KMS-11 (cell line): ENCODE results near the gene MX1.

Source experiments
- H2AFZ ChIP-seq: fragments of 200-600 bp; sonication (generic); 2 replicates; pipeline ENCODE4 v1.6.1; 2016; ENCODE audit warnings: antibody characterized with exemption, mixed run types, low read depth
- H3K27ac ChIP-seq: fragments of 200-600 bp; sonication (generic); 2 replicates; pipeline ENCODE4 v1.6.1; 2016; ENCODE audit warnings: mild to moderate bottlenecking, mixed run types
- H3K27me3 ChIP-seq: fragments of 200-600 bp; sonication (generic); 2 replicates; pipeline ENCODE4 v1.6.1; 2017; ENCODE audit warnings: mild to moderate bottlenecking, low read depth, mixed run types, moderate library complexity; ENCODE audit not compliant: insufficient read depth
- H3K36me3 ChIP-seq: fragments of 200-600 bp; sonication (generic); 2 replicates; pipeline ENCODE4 v1.6.1; 2017; ENCODE audit warnings: mild to moderate bottlenecking, mixed run types; ENCODE audit not compliant: insufficient read depth
- H3K4me1 ChIP-seq: fragments of 200-600 bp; sonication (generic); 2 replicates; pipeline ENCODE4 v1.6.1; 2016; ENCODE audit warnings: mild to moderate bottlenecking, low read depth, mixed run types; ENCODE audit not compliant: poor library complexity, severe bottlenecking
- H3K4me2 ChIP-seq: fragments of 200-600 bp; sonication (generic); 2 replicates; pipeline ENCODE4 v1.7.0; 2016; ENCODE audit warnings: mild to moderate bottlenecking, mixed run types
- H3K4me3 ChIP-seq: fragments of 200-600 bp; sonication (generic); IDR thresholded peaks from 2 replicates; pipeline ENCODE4 v1.6.1; 2017; ENCODE audit warnings: low read depth, low read length, mixed read lengths; ENCODE audit not compliant: insufficient read depth
- H3K79me2 ChIP-seq: fragments of 200-600 bp; sonication (generic); 2 replicates; pipeline ENCODE4 v1.6.1; 2016; ENCODE audit warnings: low read depth, mixed run types; ENCODE audit not compliant: insufficient read depth
- H3K9ac ChIP-seq: fragments of 200-600 bp; sonication (generic); 2 replicates; pipeline ENCODE4 v1.6.1; 2016; ENCODE audit warnings: mild to moderate bottlenecking, mixed run types
- H4K20me1 ChIP-seq: fragments of 200-600 bp; sonication (generic); 2 replicates; pipeline ENCODE4 v1.6.1; 2016; ENCODE audit warnings: mild to moderate bottlenecking, mixed run types; ENCODE audit not compliant: insufficient read depth
- CTCF ChIP-seq: fragments of 200-600 bp; sonication (generic); conservative IDR thresholded peaks from 2 replicates; pipeline ENCODE4 v1.6.1; 2017; ENCODE audit warnings: low read depth, mild to moderate bottlenecking, antibody characterized with exemption, low read length, moderate library complexity, mixed read lengths

MX1 gene

DNA sequence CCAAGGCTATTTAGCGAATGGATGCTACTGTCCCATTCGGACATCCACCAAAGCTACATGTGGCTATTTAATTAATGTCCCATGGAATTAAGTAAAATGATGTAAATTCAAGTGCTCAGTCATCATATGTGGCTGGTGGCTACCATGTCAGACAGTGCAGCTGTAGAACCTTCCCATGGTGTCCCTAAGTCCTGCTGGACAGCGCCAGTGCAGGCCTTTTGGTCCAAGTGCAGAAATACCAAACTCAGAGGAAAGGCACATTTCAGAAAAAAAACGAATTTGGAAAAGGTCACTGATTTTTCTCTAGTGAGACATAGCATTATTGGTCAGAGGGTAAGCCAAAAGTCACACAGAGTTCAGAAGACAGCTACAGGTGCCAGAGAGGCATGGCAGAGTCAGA lies 64.3 kb downstream of the MX1 start:
- TF ChIP-seq CTCF, result no peak
- Histone ChIP-seq H3K9ac (no peak overlapping the region), H4K20me1 (no peaks in the 10 kb centered on the region), H3K79me2 (no peaks in the 10 kb centered on the region), H3K4me3 (no peak overlapping the region), H3K36me3 (no peaks in the 10 kb centered on the region), H2AFZ (no peak overlapping the region), H3K27me3 (no peaks in the 10 kb centered on the region), H3K4me1 (no peaks in the 10 kb centered on the region), H3K27ac (no peak overlapping the region), H3K4me2 (no peak overlapping the region)

DNA sequence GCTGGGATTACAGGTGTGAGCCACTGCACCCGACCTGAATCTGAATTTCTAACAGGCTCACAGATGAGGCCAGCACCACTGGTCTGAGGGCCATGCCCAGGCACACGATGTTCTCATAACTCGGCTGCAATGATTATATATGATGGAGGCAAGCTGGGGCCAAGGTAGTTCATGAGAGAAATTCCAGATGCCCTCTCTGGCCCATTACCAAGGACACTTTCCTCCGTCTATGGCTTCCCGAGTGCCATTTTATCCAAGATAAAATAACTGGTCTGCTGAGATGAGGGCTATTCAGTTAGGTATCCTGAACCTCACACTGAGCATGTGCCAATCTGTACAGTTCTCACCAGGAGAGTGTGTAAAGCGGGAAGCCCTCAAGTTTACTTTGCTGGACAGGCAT lies 65.4 kb downstream of the MX1 start:
- H4K20me1 ChIP-seq, result no peaks in the 10 kb centered on the region

GRCh38 chr21:41494242-41494641 lies 68.2 kb downstream of the MX1 start:
- no peak overlapping the region for H3K4me2 ChIP-seq
- H3K4me1 ChIP-seq, result no peaks in the 10 kb centered on the region
- H3K79me2 ChIP-seq, result no peaks in the 10 kb centered on the region
- no peaks in the 10 kb centered on the region for H4K20me1 ChIP-seq
- H2AFZ ChIP-seq, result no peak overlapping the region
- no peaks in the 10 kb centered on the region for H3K27me3 ChIP-seq
- no peak for TF ChIP-seq CTCF
- no peak overlapping the region for H3K27ac ChIP-seq
- no peak overlapping the region for H3K4me3 ChIP-seq
- H3K36me3 ChIP-seq, result no peaks in the 10 kb centered on the region
- H3K9ac ChIP-seq, result no peak overlapping the region

More for the DNA sequence above, 65.4 kb downstream of the MX1 start:
- no peaks in the 10 kb centered on the region for H3K27me3 ChIP-seq
- H3K4me2 ChIP-seq, result no peak overlapping the region
- H2AFZ ChIP-seq, result no peak overlapping the region
- H3K4me3 ChIP-seq, result no peak overlapping the region
- H3K4me1 ChIP-seq, result no peaks in the 10 kb centered on the region
- H3K79me2 ChIP-seq, result no peaks in the 10 kb centered on the region
- H3K36me3 ChIP-seq, result no peaks in the 10 kb centered on the region
- H3K9ac ChIP-seq, result no peak overlapping the region
- TF ChIP-seq CTCF, result no peak
- no peak overlapping the region for H3K27ac ChIP-seq

DNA sequence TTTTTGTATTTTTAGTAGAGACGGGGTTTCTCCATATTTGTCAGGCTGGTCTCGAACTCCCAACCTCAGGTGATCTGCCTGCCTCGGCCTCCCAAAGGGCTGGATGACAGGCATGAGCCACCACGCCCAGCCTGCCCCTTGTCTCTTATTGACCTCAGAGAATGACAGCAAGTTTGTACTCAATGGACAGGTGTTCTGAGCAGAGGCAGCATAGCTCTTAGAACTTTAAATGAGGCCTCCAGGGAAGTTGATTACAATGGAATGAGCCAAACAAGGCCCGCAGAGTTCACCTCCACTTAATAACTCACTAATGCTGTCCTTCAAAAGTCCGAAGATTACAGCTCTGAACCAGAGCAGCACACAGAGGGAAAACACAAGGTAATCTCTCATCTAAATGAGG lies 71.0 kb downstream of the MX1 start:
- Histone ChIP-seq H3K36me3 (no peaks in the 10 kb centered on the region), H3K27ac (no peak overlapping the region), H2AFZ (no peak overlapping the region), H3K4me2 (no peak overlapping the region), H3K27me3 (no peaks in the 10 kb centered on the region), H3K4me1 (no peaks in the 10 kb centered on the region), H3K79me2 (no peaks in the 10 kb centered on the region), H3K4me3 (no peak overlapping the region), H4K20me1 (no peaks in the 10 kb centered on the region), H3K9ac (no peak overlapping the region)
- TF ChIP-seq CTCF, result no peak

DNA sequence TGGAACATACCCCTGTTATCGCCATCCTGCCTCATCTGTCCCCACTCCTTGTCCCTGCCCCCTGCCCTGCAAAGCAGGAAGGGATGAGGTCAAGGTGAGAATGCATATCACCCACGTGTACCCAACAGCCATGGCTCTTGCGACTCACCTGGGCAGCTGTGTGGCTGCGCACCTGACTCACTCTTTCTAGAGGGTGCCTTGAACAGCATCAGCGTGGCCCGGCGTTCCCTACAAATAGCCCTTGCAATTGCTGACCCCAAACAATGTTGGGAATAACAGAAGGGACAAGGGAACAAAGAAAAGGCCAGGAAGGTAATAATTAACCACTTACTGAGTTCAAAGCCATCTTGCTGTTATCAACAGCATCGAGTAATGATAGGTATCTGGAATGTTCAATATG lies 71.7 kb downstream of the MX1 start:
- Histone ChIP-seq H3K9ac (no peak overlapping the region), H3K27me3 (no peaks in the 10 kb centered on the region), H3K4me2 (no peak overlapping the region), H3K4me1 (no peaks in the 10 kb centered on the region), H3K27ac (no peak overlapping the region), H4K20me1 (no peaks in the 10 kb centered on the region), H3K79me2 (no peaks in the 10 kb centered on the region), H3K36me3 (no peaks in the 10 kb centered on the region), H2AFZ (no peak overlapping the region), H3K4me3 (no peak overlapping the region)
- no peak for TF ChIP-seq CTCF
